Gastrocnemius medialis (tissue), 4 donors: Measurements from ENCODE around the gene PAPPA. TPM values are rescaled to one million over a fixed set of nuclear protein-coding genes. Genes with fewer than 3 reads are reported as not detected.

ENCODE experiments used
- ATAC-seq, 2 donors: fragments of 150-250 bp; one replicate each; pipeline ENCODE4 v1.9.1; 2016
- DNase-seq, 2 donors: peaks; one replicate each; pipeline ENCODE4 v3.0.0-alpha.2; 2019
- H3K27ac ChIP-seq, 4 donors: fragments of 200-600 bp; sonication (generic); 1 replicate in 1 of 4; 2 replicates in 3 of 4; pipeline ENCODE4 v1.5.1; 2016 to 2018; ENCODE audit warnings: mild to moderate bottlenecking in 2 of 4, moderate library complexity in 1 of 4
- H3K27me3 ChIP-seq, 3 donors: fragments of 200-600 bp; sonication (generic) in 2 of 3; 1 replicate in 1 of 3; 2 replicates in 2 of 3; pipeline versions ENCODE4 v1.5.1 to v1.6.0; 2016 to 2019; ENCODE audit warnings: mild to moderate bottlenecking in 1 of 3, moderate library complexity in 1 of 3
- H3K36me3 ChIP-seq, 2 donors: fragments of 200-600 bp; sonication (generic) in 1 of 2; one replicate each; pipeline ENCODE4 v1.5.1; 2017 to 2018
- H3K4me1 ChIP-seq, 2 donors: fragments of 200-600 bp; sonication (generic) in 1 of 2; one replicate each; pipeline ENCODE4 v1.5.1; 2016 to 2017; ENCODE audit warnings: mild to moderate bottlenecking in 2 of 2
- H3K4me3 ChIP-seq, 4 donors: fragments of 200-600 bp; sonication (generic) in 3 of 4; 1 replicate in 1 of 4; 2 replicates in 3 of 4; pipeline ENCODE4 v1.5.1; 2016 to 2019; ENCODE audit warnings: mild to moderate bottlenecking in 2 of 4
- H3K9me3 ChIP-seq, 3 donors: fragments of 200-600 bp; sonication (generic) in 2 of 3; 1 replicate in 1 of 3; 2 replicates in 2 of 3; pipeline ENCODE4 v1.5.1; 2016 to 2019
- POLR2A ChIP-seq, 2 donors: fragments of 450-650 bp; IDR thresholded peaks; one replicate each; pipeline ENCODE4 v1.6.1; 2017; ENCODE audit warnings: antibody characterized with exemption in 2 of 2, mild to moderate bottlenecking in 2 of 2, moderate library complexity in 2 of 2
- in situ Hi-C, 4 donors: fragments of 200-750 bp; cut with MboI; loops; one replicate each; pipeline versions ENCODE4 v1.15.0 to v1.8.0; 2017; ENCODE audit warnings: low sequenced_read_pairs in 4 of 4
- intact Hi-C: fragments of 100-400 bp; cut with DNase I; formaldehyde crosslinking; loops from one replicate; pipeline ENCODE4 v1.15.1; 2023; ENCODE audit warnings: low total_unique reads
- total RNA-seq, 4 donors: library from RNA; depleted of rRNA; stranded (reverse); fragments of >200 nt; gene quantifications; one replicate each; pipeline versions ENCODE4 v1.1.0 to v1.2.3, GENCODE V29; 2016
- TF ChIP-seq, protein P1 (sequence below), 5 experiments: fragments of 450-650 bp in 3 of 5; fragments of 200-600 bp in 2 of 5; sonication (generic) in 2 of 5; IDR thresholded peaks in 4 of 5; conservative IDR thresholded peaks in 1 of 5; 1 replicate in 4 of 5; 2 replicates in 1 of 5; pipeline ENCODE4 v1.5.1; 2016 to 2019; ENCODE audit warnings: antibody characterized with exemption in 5 of 5, mild to moderate bottlenecking in 3 of 5, moderate library complexity in 3 of 5

The PAPPA gene
- total RNA-seq, 4 donors from 2014 or later = 0.56 to 2.1 (median 1.4) TPM

DNA sequence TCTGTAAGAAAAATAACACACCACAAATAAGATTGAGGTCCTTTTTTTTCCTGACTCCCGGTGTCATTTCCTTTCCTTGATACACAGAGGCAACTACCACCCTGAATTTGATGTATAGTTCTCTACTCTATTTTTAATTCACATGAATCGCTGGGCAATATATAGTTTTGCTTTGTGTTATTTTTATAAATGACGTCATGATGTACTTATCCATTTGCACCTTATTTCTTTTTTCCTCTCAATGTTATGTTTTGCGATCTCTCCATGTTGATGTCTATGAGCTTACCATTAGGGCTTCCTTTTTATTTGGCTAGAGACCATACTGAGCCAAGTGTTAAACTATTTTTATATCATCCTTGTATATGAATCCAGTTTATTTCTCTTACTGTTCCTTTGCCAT is 175.9 kb downstream of the PAPPA start:
- H3K9me3 ChIP-seq = no peaks in the 10 kb centered on the region
- DNase-seq = no peak
- H3K4me1 ChIP-seq = peaks cover 8 to 16% of the 10 kb centered on the region in 2 donors
- no peak overlapping the region for H3K4me3 ChIP-seq
- no peak for TF ChIP-seq POLR2A (IDR thresholded peaks at IDR 0.05)
- TF ChIP-seq, protein P1, sequence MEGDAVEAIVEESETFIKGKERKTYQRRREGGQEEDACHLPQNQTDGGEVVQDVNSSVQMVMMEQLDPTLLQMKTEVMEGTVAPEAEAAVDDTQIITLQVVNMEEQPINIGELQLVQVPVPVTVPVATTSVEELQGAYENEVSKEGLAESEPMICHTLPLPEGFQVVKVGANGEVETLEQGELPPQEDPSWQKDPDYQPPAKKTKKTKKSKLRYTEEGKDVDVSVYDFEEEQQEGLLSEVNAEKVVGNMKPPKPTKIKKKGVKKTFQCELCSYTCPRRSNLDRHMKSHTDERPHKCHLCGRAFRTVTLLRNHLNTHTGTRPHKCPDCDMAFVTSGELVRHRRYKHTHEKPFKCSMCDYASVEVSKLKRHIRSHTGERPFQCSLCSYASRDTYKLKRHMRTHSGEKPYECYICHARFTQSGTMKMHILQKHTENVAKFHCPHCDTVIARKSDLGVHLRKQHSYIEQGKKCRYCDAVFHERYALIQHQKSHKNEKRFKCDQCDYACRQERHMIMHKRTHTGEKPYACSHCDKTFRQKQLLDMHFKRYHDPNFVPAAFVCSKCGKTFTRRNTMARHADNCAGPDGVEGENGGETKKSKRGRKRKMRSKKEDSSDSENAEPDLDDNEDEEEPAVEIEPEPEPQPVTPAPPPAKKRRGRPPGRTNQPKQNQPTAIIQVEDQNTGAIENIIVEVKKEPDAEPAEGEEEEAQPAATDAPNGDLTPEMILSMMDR (IDR thresholded peaks at IDR 0.05 in 4 of 5, conservative IDR thresholded peaks at IDR 0.05 in 1 of 5) = no peak
- no peak for ATAC-seq
- H3K27me3 ChIP-seq = no peaks in the 10 kb centered on the region
- intact Hi-C loops = no loop called here
- in situ Hi-C loops = no loop called here
- no peaks in the 10 kb centered on the region for H3K36me3 ChIP-seq
- H3K27ac ChIP-seq = no peak overlapping the region

DNA sequence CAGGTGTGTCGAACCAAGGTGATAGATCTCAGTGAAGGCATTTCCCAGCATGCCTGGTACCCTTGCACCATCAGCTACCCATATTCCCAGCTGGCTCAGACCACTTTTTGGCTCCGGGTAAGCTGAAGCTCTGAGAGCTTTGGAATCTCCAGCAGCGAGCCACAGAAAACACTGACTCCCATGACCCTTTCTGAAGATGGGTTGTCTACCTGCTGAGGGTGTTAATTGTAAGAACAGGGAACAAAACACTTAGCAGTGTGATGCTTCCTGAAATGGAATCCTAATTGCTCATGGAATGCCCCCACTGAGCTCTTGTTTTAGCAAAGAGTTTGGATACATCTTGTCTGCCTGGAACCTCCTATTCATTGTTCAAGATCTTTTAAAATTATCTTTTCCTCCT is 177.7 kb downstream of the PAPPA start:
- Histone ChIP-seq H3K4me1 (peaks cover 8 to 16% of the 10 kb centered on the region in 2 donors), H3K9me3 (no peaks in the 10 kb centered on the region), H3K27ac (no peak overlapping the region), H3K4me3 (no peak overlapping the region), H3K36me3 (no peaks in the 10 kb centered on the region), H3K27me3 (no peaks in the 10 kb centered on the region)
- intact Hi-C loops (no loop called here), in situ Hi-C loops (no loop called here)
- TF ChIP-seq, protein P1 (IDR thresholded peaks at IDR 0.05 in 4 of 5, conservative IDR thresholded peaks at IDR 0.05 in 1 of 5) = no peak
- TF ChIP-seq POLR2A (IDR thresholded peaks at IDR 0.05) = no peak
- no peak for DNase-seq
- no peak for ATAC-seq

DNA sequence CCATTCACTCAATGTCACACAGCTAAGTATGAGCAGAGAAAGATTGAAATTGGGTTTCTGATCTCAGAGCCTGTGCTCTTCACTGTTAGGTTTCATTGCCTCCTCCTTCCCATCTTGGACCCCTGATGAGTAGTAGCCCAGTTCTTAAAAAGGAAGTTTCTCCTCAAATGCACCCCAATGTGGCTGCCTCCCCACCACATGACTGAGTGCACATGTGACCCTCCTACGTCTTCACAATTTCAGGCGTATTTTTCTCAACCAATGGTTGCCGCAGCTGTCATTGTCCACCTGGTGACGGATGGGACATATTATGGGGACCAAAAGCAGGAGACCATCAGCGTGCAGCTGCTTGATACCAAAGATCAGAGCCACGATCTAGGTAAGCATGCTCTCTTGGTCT is 178.5 kb downstream of the PAPPA start:
- no peaks in the 10 kb centered on the region for H3K9me3 ChIP-seq
- H3K36me3 ChIP-seq = no peaks in the 10 kb centered on the region
- H3K4me3 ChIP-seq = no peak overlapping the region
- in situ Hi-C loops = no loop called here
- H3K27ac ChIP-seq = no peak overlapping the region
- ATAC-seq = no peak
- H3K27me3 ChIP-seq = no peaks in the 10 kb centered on the region
- intact Hi-C loops = no loop called here
- DNase-seq = no peak
- peaks cover 8 to 13% of the 10 kb centered on the region in 2 donors for H3K4me1 ChIP-seq
- no peak for TF ChIP-seq POLR2A (IDR thresholded peaks at IDR 0.05)
- TF ChIP-seq, protein P1 (IDR thresholded peaks at IDR 0.05 in 4 of 5, conservative IDR thresholded peaks at IDR 0.05 in 1 of 5) = no peak

DNA sequence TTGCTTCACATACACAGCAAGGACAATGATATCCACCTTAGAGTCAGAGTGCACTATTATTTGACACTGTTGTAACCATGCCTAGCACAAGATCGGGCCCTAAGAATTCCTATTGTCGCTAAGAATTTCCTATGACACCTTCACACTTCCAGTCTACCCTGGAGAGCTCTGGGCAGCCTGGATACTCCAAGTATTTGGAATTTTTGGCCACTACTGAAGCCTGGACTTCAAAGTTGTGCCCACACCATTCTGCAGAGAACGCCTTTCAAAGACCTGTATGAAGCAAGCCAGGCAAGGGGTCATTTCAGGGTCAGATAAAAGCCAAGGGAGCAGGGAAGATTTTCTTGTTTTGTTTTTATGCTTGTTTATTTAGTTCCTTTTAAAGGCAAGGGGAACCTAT is 179.7 kb downstream of the PAPPA start:
- peaks cover 0 to 3% of the 10 kb centered on the region in 2 donors for H3K4me1 ChIP-seq
- in situ Hi-C loops (no loop called here), intact Hi-C loops (no loop called here)
- ATAC-seq (no peak), DNase-seq (no peak)
- no peaks in the 10 kb centered on the region for H3K36me3 ChIP-seq
- H3K4me3 ChIP-seq = no peak overlapping the region
- no peak overlapping the region for H3K27ac ChIP-seq
- H3K27me3 ChIP-seq = no peaks in the 10 kb centered on the region
- TF ChIP-seq, protein P1 (IDR thresholded peaks at IDR 0.05 in 4 of 5, conservative IDR thresholded peaks at IDR 0.05 in 1 of 5) = no peak
- no peak for TF ChIP-seq POLR2A (IDR thresholded peaks at IDR 0.05)
- no peaks in the 10 kb centered on the region for H3K9me3 ChIP-seq

DNA sequence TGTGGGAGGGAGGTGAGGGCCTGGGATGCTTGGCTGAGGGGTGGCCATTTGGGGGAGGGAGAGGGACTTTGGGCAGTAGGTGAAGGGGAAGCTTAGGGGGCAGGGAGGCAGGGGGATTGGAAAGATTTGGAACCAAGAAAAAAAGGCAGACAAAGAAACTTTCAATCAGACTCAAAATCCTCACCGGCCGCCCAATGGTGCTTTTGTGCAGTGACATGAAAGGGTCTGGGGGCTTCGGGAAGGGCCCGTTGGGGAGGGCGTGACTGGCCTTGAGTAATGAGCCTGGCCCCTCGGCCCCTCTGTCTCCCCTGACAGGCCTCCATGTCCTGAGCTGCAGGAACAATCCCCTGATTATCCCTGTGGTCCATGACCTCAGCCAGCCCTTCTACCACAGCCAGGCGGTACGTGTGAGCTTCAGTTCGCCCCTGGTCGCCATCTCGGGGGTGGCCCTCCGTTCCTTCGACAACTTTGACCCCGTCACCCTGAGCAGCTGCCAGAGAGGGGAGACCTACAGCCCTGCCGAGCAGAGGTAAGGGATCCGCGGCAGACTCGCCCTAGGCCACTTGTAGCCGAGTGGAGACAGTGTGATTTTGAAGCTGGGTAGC is 181.1 kb downstream of the PAPPA start:
- ATAC-seq = no peak
- no peak overlapping the region for H3K4me3 ChIP-seq

More for the DNA sequence above, 181.1 kb downstream of the PAPPA start:
- DNase-seq = no peak
- Histone ChIP-seq H3K36me3 (no peaks in the 10 kb centered on the region), H3K27me3 (no peaks in the 10 kb centered on the region), H3K9me3 (no peaks in the 10 kb centered on the region), H3K4me1 (no peaks in the 10 kb centered on the region), H3K27ac (no peak overlapping the region)
- no peak for TF ChIP-seq POLR2A (IDR thresholded peaks at IDR 0.05)
- TF ChIP-seq, protein P1 (IDR thresholded peaks at IDR 0.05 in 4 of 5, conservative IDR thresholded peaks at IDR 0.05 in 1 of 5) = no peak
- intact Hi-C loops = no loop called here
- in situ Hi-C loops = no loop called here
